Hepatocyte (in vitro differentiated cells): Measurements from ENCODE around the gene GLYATL2.

Source experiments
- EZH2 ChIP-seq: fragments of 200-600 bp; sonication (generic); IDR thresholded peaks from 2 replicates; pipeline ENCODE4 v1.6.1; 2016; ENCODE audit warnings: antibody characterized with exemption, mild to moderate bottlenecking, borderline replicate concordance
- TF ChIP-seq, protein P1 (sequence below): fragments of 200-600 bp; sonication (generic); IDR thresholded peaks from 2 replicates; pipeline ENCODE4 v1.5.1; 2016; ENCODE audit warnings: antibody characterized with exemption, mild to moderate bottlenecking; ENCODE audit not compliant: poor library complexity

DNA sequence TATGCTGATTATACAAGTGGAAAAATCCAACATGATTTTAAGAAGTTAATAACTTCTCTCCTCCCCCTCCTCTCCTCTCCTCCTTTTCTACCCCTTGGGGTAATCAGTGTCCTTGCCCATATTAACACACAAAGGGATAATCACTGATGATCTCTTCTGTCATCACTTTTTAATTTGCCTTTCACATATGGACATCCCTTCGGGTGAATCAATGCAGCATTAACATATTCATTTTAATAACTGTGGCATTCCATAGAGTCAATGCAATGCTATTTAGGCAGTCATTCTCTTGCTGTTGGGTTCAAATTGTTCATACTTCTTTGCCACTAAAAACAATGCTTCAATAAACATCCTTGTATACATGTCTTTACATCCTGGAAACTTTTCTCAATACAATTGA lies 42.9 kb upstream of the GLYATL2 start:
- TF ChIP-seq, protein P1, sequence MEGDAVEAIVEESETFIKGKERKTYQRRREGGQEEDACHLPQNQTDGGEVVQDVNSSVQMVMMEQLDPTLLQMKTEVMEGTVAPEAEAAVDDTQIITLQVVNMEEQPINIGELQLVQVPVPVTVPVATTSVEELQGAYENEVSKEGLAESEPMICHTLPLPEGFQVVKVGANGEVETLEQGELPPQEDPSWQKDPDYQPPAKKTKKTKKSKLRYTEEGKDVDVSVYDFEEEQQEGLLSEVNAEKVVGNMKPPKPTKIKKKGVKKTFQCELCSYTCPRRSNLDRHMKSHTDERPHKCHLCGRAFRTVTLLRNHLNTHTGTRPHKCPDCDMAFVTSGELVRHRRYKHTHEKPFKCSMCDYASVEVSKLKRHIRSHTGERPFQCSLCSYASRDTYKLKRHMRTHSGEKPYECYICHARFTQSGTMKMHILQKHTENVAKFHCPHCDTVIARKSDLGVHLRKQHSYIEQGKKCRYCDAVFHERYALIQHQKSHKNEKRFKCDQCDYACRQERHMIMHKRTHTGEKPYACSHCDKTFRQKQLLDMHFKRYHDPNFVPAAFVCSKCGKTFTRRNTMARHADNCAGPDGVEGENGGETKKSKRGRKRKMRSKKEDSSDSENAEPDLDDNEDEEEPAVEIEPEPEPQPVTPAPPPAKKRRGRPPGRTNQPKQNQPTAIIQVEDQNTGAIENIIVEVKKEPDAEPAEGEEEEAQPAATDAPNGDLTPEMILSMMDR = no peak
- no peak for TF ChIP-seq EZH2
